Sigmoid colon (tissue), 7 donors: ENCODE results near the gene CHTOP. TPM values are rescaled to one million over a fixed set of nuclear protein-coding genes. Genes with fewer than 3 reads are reported as not detected.
A peak's percentile ranks its signal among the peaks of the same experiment; 100 is the strongest.

Source experiments
- DNase-seq: peaks from one replicate; pipeline ENCODE4 v3.0.0-alpha.2; 2019
- H3K27ac ChIP-seq, 4 donors: fragments of 200-600 bp; sonication (generic); one replicate each; pipeline ENCODE4 v1.5.1; 2016 to 2019; ENCODE audit warnings: mild to moderate bottlenecking in 1 of 4
- H3K27me3 ChIP-seq, 3 donors: fragments of 200-600 bp; sonication (generic); one replicate each; pipeline ENCODE4 v1.5.1; 2019; ENCODE audit warnings: mild to moderate bottlenecking in 1 of 3
- H3K36me3 ChIP-seq, 4 donors: fragments of 200-600 bp; sonication (generic); one replicate each; pipeline ENCODE4 v1.5.1; 2016 to 2019
- H3K4me1 ChIP-seq, 4 donors: fragments of 200-600 bp; sonication (generic); one replicate each; pipeline ENCODE4 v1.5.1; 2017 to 2019
- H3K4me3 ChIP-seq, 4 donors: fragments of 200-600 bp; sonication (generic); one replicate each; pipeline ENCODE4 v1.5.1; 2017 to 2019; ENCODE audit warnings: mild to moderate bottlenecking in 2 of 4, moderate library complexity in 1 of 4
- H3K9me3 ChIP-seq, 4 donors: fragments of 200-600 bp in 3 of 4; sonication (generic) in 3 of 4; one replicate each; pipeline versions ENCODE4 v1.5.1 to v1.6.1; 2013 to 2019
- CTCF ChIP-seq, 4 experiments: fragments of 450-650 bp in 3 of 4; fragments of 200-600 bp in 1 of 4; IDR thresholded peaks; one replicate each; pipeline ENCODE4 v1.5.1; 2016 to 2019; ENCODE audit warnings: antibody characterized with exemption in 4 of 4, mild to moderate bottlenecking in 3 of 4, moderate library complexity in 2 of 4
- EP300 ChIP-seq, 4 donors: sonication (generic); formaldehyde crosslinking; IDR thresholded peaks; one replicate each; pipeline ENCODE4 v1.6.1; 2017; ENCODE audit warnings: antibody characterized with exemption in 4 of 4
- POLR2A ChIP-seq, 2 donors: fragments of 450-650 bp; IDR thresholded peaks; one replicate each; pipeline ENCODE4 v1.6.1; 2016; ENCODE audit warnings: antibody characterized with exemption in 2 of 2, mild to moderate bottlenecking in 2 of 2, moderate library complexity in 2 of 2
- POLR2AphosphoS5 ChIP-seq, 4 donors: sonication (generic); formaldehyde crosslinking; IDR thresholded peaks; one replicate each; pipeline ENCODE4 v1.6.1; 2017; ENCODE audit warnings: antibody characterized with exemption in 4 of 4
- WGBS, 2 donors: extraction: QIAGEN DNeasy Blood & Tissue Kit; methylation state at CpG; one replicate each; pipeline ENCODE4 v1.1.7; 2013; 5-methylcytosine and 5-hydroxymethylcytosine counted together
- intact Hi-C: fragments of 100-400 bp; cut with DNase I; formaldehyde crosslinking; loops from one replicate; pipeline ENCODE4 v1.15.1; 2023
- polyA plus RNA-seq, 3 donors: library from polyadenylated mRNA; stranded (reverse); fragments of 200-250 nt; gene quantifications; one replicate each; pipeline ENCODE4 v1.2.3, GENCODE V29; 2013
- total RNA-seq, 4 donors: library from RNA; depleted of rRNA; stranded (reverse); fragments of >200 nt; gene quantifications; one replicate each; pipeline ENCODE4 v1.1.0, GENCODE V29; 2016
- donor health status: healthy with polysubstance abuse.
- donor health status: Bipolar disorder and iron deficiency.
- donor health status: healthy.

The CHTOP gene
- total and polyA plus RNA-seq, 7 donors, result 35.4 to 65.4 (median 49.3) TPM

GRCh38 chr1:153640861-153641260 is 7.0 kb downstream of the CHTOP start:
- DNase-seq, result no peak
- no peak for TF ChIP-seq CTCF (IDR thresholded peaks at IDR 0.05)
- TF ChIP-seq EP300 (IDR thresholded peaks at IDR 0.05), result no peak
- no peak for TF ChIP-seq POLR2AphosphoS5 (IDR thresholded peaks at IDR 0.05)
- TF ChIP-seq POLR2A (IDR thresholded peaks at IDR 0.05), result no peak
- Histone ChIP-seq H3K36me3 (peaks cover 50 to 100% (median 74%) of the 10 kb centered on the region in 4 donors), H3K27me3 (no peaks in the 10 kb centered on the region), H3K9me3 (no peaks in the 10 kb centered on the region), H3K27ac (no peak overlapping the region), H3K4me3 (no peak overlapping the region), H3K4me1 (peaks cover 0 to 40% (median 22%) of the 10 kb centered on the region in 4 donors)
- intact Hi-C loops, result no loop called here
- 75 to 79% methylated on average over 6 of the region's 6 CpGs for WGBS, 2 donors

GRCh38 chr1:153642161-153642560 is 8.3 kb downstream of the CHTOP start:
- Histone ChIP-seq H3K27ac (no peak overlapping the region), H3K36me3 (peaks cover 44 to 100% (median 72%) of the 10 kb centered on the region in 4 donors), H3K4me1 (peaks cover 0 to 27% (median 14%) of the 10 kb centered on the region in 4 donors), H3K9me3 (no peaks in the 10 kb centered on the region), H3K27me3 (no peaks in the 10 kb centered on the region), H3K4me3 (no peak overlapping the region)
- WGBS, 2 donors, result 90 to 91% methylated on average over 11 of the region's 11 CpGs
- intact Hi-C loops, result no loop called here
- no peak for DNase-seq
- TF ChIP-seq CTCF (IDR thresholded peaks at IDR 0.05) (no peak), EP300 (IDR thresholded peaks at IDR 0.05) (no peak), POLR2A (IDR thresholded peaks at IDR 0.05) (no peak), POLR2AphosphoS5 (IDR thresholded peaks at IDR 0.05) (no peak)

- intact Hi-C loops, result no loop called here
- DNase-seq, result no peak
- peaks cover 39 to 91% (median 66%) of the 10 kb centered on the region in 4 donors for H3K36me3 ChIP-seq
Measured at GRCh38 chr1:153643100-153643499, 9.2 kb downstream of the CHTOP start.

GRCh38 chr1:153643816-153644215 is 9.9 kb downstream of the CHTOP start:
- no peaks in the 10 kb centered on the region for H3K27me3 ChIP-seq
- H3K4me1 ChIP-seq, result peaks cover 0 to 19% (median 9%) of the 10 kb centered on the region in 4 donors
- H3K9me3 ChIP-seq, result no peaks in the 10 kb centered on the region
- H3K27ac ChIP-seq, result peak overlapping the region in 1 of 4 donors; percentile 34
- intact Hi-C loops, result no loop called here
- H3K4me3 ChIP-seq, result no peak overlapping the region
- H3K36me3 ChIP-seq, result peaks cover 34 to 83% (median 64%) of the 10 kb centered on the region in 4 donors
- DNase-seq, result no peak
- TF ChIP-seq POLR2A (IDR thresholded peaks at IDR 0.05) (no peak), CTCF (IDR thresholded peaks at IDR 0.05) (no peak), POLR2AphosphoS5 (IDR thresholded peaks at IDR 0.05) (no peak), EP300 (IDR thresholded peaks at IDR 0.05) (no peak)

More at GRCh38 chr1:153643100-153643499, 9.2 kb downstream of the CHTOP start:
- Histone ChIP-seq H3K4me1 (peaks cover 0 to 19% (median 9%) of the 10 kb centered on the region in 4 donors), H3K27ac (no peak overlapping the region), H3K4me3 (no peak overlapping the region), H3K27me3 (no peaks in the 10 kb centered on the region), H3K9me3 (no peaks in the 10 kb centered on the region)
- WGBS, 2 donors, result 93 to 95% methylated on average over 11 of the region's 11 CpGs
- TF ChIP-seq POLR2A (IDR thresholded peaks at IDR 0.05), result no peak
- TF ChIP-seq POLR2AphosphoS5 (IDR thresholded peaks at IDR 0.05), result no peak
- no peak for TF ChIP-seq EP300 (IDR thresholded peaks at IDR 0.05)
- TF ChIP-seq CTCF (IDR thresholded peaks at IDR 0.05), result no peak
